KG1 (cell line): ENCODE data around the gene SH3BP2.
A peak's percentile ranks its signal among the peaks of the same experiment; 100 is the strongest.
"Not testable (repeated sequence)": the region's sequence is repeated elsewhere in the genome, so short reads cannot be mapped to it uniquely, and the experiment has no call there.

Experiments used
- DNase-seq: peaks from one replicate; lab custom pipeline; 2025; lab: John Stamatoyannopoulos, UW

SH3BP2 gene

GRCh38 chr4:2762486-2763370, 30.2 kb upstream of the SH3BP2 start:
- DNase-seq = not testable (repeated sequence)

GRCh38 chr4:2763511-2763967, 29.3 kb upstream of the SH3BP2 start:
- DNase-seq = no peak

GRCh38 chr4:2765832-2766526, 26.9 kb upstream of the SH3BP2 start:
- DNase-seq = no peak

- no peak for DNase-seq
Observed at GRCh38 chr4:2767046-2767704, 25.7 kb upstream of the SH3BP2 start.

GRCh38 chr4:2767705-2768074, 25.2 kb upstream of the SH3BP2 start:
- DNase-seq = no peak

GRCh38 chr4:2768124-2768523, 24.8 kb upstream of the SH3BP2 start:
- no peak for DNase-seq

GRCh38 chr4:2768921-2769336, 24.0 kb upstream of the SH3BP2 start:
- DNase-seq = no peak

GRCh38 chr4:2771264-2771663, 21.6 kb upstream of the SH3BP2 start:
- DNase-seq = no peak

- DNase-seq = not testable (repeated sequence)
Observed at GRCh38 chr4:2780643-2781042, 12.2 kb upstream of the SH3BP2 start.

- no peak for DNase-seq
Observed at GRCh38 chr4:2781911-2782310, 11.0 kb upstream of the SH3BP2 start.

GRCh38 chr4:2783790-2784189, 9.1 kb upstream of the SH3BP2 start:
- DNase-seq = no peak

GRCh38 chr4:2785613-2786012, 7.3 kb upstream of the SH3BP2 start:
- DNase-seq = no peak

- DNase-seq = no peak
Observed at GRCh38 chr4:2786152-2786671, 6.7 kb upstream of the SH3BP2 start.

- no peak for DNase-seq
Observed at GRCh38 chr4:2786794-2787229, 6.1 kb upstream of the SH3BP2 start.

GRCh38 chr4:2787230-2788100, 5.4 kb upstream of the SH3BP2 start:
- peak; percentile 63 for DNase-seq

GRCh38 chr4:2788101-2788500, 4.8 kb upstream of the SH3BP2 start:
- DNase-seq = no peak

- no peak for DNase-seq
Observed at GRCh38 chr4:2788532-2789103, 4.3 kb upstream of the SH3BP2 start.

- no peak for DNase-seq
Observed at GRCh38 chr4:2789351-2789750, 3.5 kb upstream of the SH3BP2 start.

- no peak for DNase-seq
Observed at GRCh38 chr4:2789793-2790582, 2.9 kb upstream of the SH3BP2 start.
